GM21526 (cell line): Measurements from ENCODE around the gene ZNF23.

Experiments used
- ATAC-seq: cut with Tn5 transposase; IDR thresholded peaks from one replicate; pipeline ENCODE4 v1.9.1; 2021; ENCODE audit warnings: moderate library complexity; ENCODE audit not compliant: unreplicated experiment, low FRiP score

Gene ZNF23

DNA sequence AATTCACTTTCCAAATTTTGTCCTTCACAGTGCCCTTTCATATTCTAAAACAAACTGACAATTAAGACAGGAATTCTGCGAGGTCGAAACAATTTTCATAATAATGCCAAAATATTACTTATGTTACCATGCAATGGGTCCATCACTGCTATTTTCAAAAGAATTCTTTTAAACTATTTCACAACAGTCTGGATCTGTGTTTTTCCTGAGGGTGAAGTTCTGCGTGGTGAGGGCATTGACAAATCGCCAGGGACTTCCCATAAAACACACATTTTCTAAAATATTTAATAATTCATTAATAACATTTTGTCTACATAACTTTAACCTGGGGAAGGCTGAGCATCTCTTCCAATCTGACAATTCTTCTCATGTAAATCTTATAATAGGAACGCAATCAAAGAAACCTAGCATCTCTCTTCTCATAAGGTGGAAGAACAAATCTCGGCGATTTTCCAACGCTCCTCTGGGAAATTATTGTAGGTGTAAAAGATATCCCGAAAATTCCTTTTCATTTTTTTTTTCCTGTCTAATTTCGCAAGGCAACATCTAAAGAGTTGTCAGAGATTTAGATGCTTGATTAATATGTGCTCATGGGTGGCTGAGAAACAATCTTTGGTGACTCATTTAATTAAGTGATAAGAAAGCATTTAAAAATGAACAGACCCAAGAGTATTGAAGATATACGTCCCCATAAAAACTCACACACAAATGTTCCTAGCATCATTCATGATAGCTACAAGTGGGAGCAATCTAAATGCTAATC is 62.1 kb downstream of the ZNF23 start:
- no peak for ATAC-seq
